Measurements from ENCODE around the gene COL8A2.

The COL8A2 gene

DNA sequence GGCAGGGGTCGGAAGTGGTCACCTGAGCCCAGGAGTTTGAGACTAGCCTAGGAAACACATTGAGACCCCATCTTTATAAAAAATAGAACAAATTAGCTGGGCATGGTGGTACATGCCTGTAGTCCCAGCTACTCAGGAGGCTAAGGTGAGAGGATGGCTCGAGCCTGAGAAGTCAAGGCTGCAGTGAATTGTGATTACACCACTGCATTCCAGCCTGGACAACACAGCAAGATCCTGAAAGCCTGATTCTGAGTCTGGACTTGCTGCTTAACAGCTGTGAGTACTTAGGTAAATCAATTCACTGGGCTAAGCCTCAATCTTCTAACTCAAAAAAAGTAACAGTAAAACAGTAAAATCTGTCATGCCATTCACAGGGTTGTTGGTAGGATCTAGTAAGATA lies 19.4 kb upstream of the COL8A2 start:
- no peaks in the 10 kb centered on the region for H3K27me3 ChIP-seq (replicated peaks; ENCODE audit: control insufficient read depth, insufficient read depth, low read length)
- peaks cover 4% of the 10 kb centered on the region for H3K36me3 ChIP-seq (ENCODE audit: control insufficient read depth, insufficient read depth, low read length)
- H3K4me3 ChIP-seq (replicated peaks; ENCODE audit: low read depth, low read length) = no peak overlapping the region
- TF ChIP-seq, protein P1, sequence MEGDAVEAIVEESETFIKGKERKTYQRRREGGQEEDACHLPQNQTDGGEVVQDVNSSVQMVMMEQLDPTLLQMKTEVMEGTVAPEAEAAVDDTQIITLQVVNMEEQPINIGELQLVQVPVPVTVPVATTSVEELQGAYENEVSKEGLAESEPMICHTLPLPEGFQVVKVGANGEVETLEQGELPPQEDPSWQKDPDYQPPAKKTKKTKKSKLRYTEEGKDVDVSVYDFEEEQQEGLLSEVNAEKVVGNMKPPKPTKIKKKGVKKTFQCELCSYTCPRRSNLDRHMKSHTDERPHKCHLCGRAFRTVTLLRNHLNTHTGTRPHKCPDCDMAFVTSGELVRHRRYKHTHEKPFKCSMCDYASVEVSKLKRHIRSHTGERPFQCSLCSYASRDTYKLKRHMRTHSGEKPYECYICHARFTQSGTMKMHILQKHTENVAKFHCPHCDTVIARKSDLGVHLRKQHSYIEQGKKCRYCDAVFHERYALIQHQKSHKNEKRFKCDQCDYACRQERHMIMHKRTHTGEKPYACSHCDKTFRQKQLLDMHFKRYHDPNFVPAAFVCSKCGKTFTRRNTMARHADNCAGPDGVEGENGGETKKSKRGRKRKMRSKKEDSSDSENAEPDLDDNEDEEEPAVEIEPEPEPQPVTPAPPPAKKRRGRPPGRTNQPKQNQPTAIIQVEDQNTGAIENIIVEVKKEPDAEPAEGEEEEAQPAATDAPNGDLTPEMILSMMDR (IDR thresholded peaks at IDR 0.05; ENCODE audit: insufficient read depth, low read length, poor library complexity, severe bottlenecking) = no peak
- no peak for DNase-seq (ENCODE audit: extremely low read depth, insufficient read length)

DNA sequence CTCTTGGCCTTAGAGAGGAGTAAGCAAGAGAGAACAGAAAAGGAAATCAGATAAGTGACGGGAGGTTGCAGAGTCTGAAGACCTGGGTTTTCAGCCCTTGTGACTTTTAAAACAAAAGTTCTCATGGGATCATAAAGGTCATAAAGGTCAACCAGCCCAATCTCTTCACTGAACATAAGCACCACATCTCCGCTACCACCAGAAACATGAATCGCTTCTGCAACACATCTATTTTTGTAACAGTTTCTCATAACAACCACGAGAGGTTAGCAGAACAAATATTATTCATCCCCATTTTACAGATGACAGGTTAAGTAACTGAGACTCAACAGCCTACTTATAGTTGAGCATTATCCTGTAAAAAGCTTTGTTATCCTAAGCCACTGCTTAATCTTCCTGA lies 18.4 kb upstream of the COL8A2 start:
- TF ChIP-seq, protein P1 (IDR thresholded peaks at IDR 0.05; ENCODE audit: insufficient read depth, low read length, poor library complexity, severe bottlenecking) = no peak
- Histone ChIP-seq H3K27me3 (replicated peaks; ENCODE audit: control insufficient read depth, insufficient read depth, low read length) (no peaks in the 10 kb centered on the region), H3K4me3 (replicated peaks; ENCODE audit: low read depth, low read length) (no peak overlapping the region; the same call in 1 of the 2 replicates), H3K36me3 (ENCODE audit: control insufficient read depth, insufficient read depth, low read length) (peaks cover 4% of the 10 kb centered on the region)
- DNase-seq (ENCODE audit: extremely low read depth, insufficient read length) = no peak

DNA sequence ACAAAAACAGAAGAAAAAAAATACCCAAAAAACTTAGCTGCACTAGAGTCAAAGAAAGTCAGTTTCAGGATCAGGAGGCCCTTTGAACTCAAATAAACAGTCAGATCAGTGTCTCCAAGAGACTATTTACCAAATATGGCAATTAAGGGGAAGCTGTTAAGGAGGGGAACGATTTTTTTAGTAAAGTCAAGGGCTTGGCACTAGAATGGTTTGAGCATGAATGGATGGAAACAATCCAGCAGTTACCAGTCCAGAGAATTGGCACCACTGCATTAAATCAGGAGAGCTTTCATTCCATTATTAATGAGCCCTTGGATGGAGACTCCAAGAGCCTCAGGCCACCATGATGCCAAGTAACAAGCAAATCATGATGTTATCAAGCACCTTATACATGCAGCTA lies 17.1 kb upstream of the COL8A2 start:
- Histone ChIP-seq H3K36me3 (ENCODE audit: control insufficient read depth, insufficient read depth, low read length) (peaks cover 11% of the 10 kb centered on the region), H3K4me3 (replicated peaks; ENCODE audit: low read depth, low read length) (no peak overlapping the region), H3K27me3 (replicated peaks; ENCODE audit: control insufficient read depth, insufficient read depth, low read length) (no peaks in the 10 kb centered on the region)
- TF ChIP-seq, protein P1 (IDR thresholded peaks at IDR 0.05; ENCODE audit: insufficient read depth, low read length, poor library complexity, severe bottlenecking) = no peak
- no peak for DNase-seq (ENCODE audit: extremely low read depth, insufficient read length)

DNA sequence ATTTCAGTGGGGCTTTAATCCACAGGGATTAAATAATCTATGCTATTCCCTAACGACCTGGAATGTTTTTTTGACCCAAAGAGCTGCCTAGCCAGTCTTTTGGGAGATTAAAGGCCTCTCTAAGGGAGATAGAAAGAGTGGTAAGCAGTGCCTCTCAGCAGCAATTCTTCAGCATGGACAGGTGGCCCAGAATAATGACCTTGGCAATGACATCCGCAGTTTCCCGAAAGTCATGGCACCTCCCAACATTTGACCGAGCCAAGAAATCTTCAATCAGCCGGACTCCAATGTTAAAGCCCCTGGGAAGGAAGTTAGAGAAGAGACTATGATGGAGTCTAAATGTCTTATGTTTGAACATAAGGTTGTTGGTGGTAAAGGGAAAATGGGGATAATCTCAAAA lies 14.5 kb upstream of the COL8A2 start:
- TF ChIP-seq, protein P1 (IDR thresholded peaks at IDR 0.05; ENCODE audit: insufficient read depth, low read length, poor library complexity, severe bottlenecking) = no peak
- H3K27me3 ChIP-seq (replicated peaks; ENCODE audit: control insufficient read depth, insufficient read depth, low read length) = no peaks in the 10 kb centered on the region
- no peak for DNase-seq (ENCODE audit: extremely low read depth, insufficient read length)
- H3K4me3 ChIP-seq (replicated peaks; ENCODE audit: low read depth, low read length) = no peak overlapping the region
- H3K36me3 ChIP-seq (ENCODE audit: control insufficient read depth, insufficient read depth, low read length) = peaks cover 18% of the 10 kb centered on the region

DNA sequence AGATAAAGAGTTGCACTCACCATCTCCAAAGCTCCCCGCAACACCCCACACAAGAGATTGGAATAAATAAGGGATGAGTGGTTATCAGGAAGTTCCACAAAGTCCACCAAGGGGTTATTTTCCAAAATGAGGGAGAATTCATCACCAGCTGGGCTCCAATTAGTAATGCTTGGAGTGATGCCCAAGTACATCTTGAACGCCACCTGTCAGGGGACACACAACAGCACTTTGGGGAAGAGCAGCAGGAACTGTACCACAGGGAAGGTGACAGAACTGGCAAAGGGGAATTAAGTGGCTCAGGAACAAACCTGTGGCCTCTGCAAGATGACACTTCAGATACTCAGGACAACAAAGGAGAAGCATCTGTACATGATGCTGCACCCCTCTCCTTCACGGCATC lies 12.8 kb upstream of the COL8A2 start:
- peaks cover 18% of the 10 kb centered on the region for H3K36me3 ChIP-seq (ENCODE audit: control insufficient read depth, insufficient read depth, low read length)
- H3K27me3 ChIP-seq (replicated peaks; ENCODE audit: control insufficient read depth, insufficient read depth, low read length) = no peaks in the 10 kb centered on the region
- TF ChIP-seq, protein P1 (IDR thresholded peaks at IDR 0.05; ENCODE audit: insufficient read depth, low read length, poor library complexity, severe bottlenecking) = no peak
- no peak for DNase-seq (ENCODE audit: extremely low read depth, insufficient read length)
- no peak overlapping the region for H3K4me3 ChIP-seq (replicated peaks; ENCODE audit: low read depth, low read length)

DNA sequence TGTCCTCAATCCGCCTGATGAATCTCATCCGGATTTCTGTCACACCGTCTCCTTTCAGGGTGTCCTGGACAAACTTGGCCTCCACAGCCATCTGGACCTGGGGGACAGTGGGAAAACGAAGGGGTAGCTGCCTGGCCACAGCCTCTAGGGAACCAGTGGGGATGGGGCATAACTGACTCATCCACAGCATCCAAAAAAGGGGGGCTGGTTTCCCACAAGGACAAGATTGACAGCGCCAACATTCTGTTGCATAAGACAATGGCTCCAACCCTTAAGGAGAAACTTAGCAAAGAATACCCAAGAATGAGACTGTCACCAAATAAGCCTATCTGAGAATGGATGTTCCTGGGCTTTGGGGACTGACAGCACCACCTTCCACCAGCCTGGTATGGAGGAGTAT lies 12.2 kb upstream of the COL8A2 start:
- TF ChIP-seq, protein P1 (IDR thresholded peaks at IDR 0.05; ENCODE audit: insufficient read depth, low read length, poor library complexity, severe bottlenecking) = no peak
- no peaks in the 10 kb centered on the region for H3K27me3 ChIP-seq (replicated peaks; ENCODE audit: control insufficient read depth, insufficient read depth, low read length)
- peaks cover 18% of the 10 kb centered on the region for H3K36me3 ChIP-seq (ENCODE audit: control insufficient read depth, insufficient read depth, low read length)
- no peak overlapping the region for H3K4me3 ChIP-seq (replicated peaks; ENCODE audit: low read depth, low read length)
- DNase-seq (ENCODE audit: extremely low read depth, insufficient read length) = no peak

All from GM06990 (cell line).